Neural progenitor cell (in vitro differentiated cells): ENCODE results near the gene DLX1. TPM values are rescaled to one million over a fixed set of nuclear protein-coding genes. Genes with fewer than 3 reads are reported as not detected.

Experiments
- DNase-seq: peaks from one replicate; pipeline ENCODE4 v3.0.0-alpha.2; 2016; ENCODE audit warnings: low spot score
- H2AFZ ChIP-seq: fragments of 200-600 bp; sonication (generic); replicated peaks from 2 replicates; pipeline ENCODE4 v1.6.1; 2016; ENCODE audit warnings: antibody characterized with exemption
- H3F3A ChIP-seq: fragments of 200-600 bp; sonication (generic); 2 replicates; pipeline ENCODE4 v1.6.1; 2016; ENCODE audit warnings: antibody characterized with exemption, low read depth
- H3K27ac ChIP-seq: fragments of 200-600 bp; sonication (generic); 2 replicates; pipeline ENCODE4 v1.5.1; 2016; ENCODE audit warnings: mild to moderate bottlenecking
- H3K27me3 ChIP-seq: fragments of 200-600 bp; sonication (generic); 2 replicates; pipeline ENCODE4 v1.6.1; 2016; ENCODE audit warnings: mild to moderate bottlenecking, moderate library complexity
- H3K36me3 ChIP-seq: fragments of 200-600 bp; sonication (generic); 2 replicates; pipeline ENCODE4 v1.5.1; 2016
- H3K4me1 ChIP-seq: fragments of 200-600 bp; sonication (generic); 2 replicates; pipeline ENCODE4 v1.6.1; 2016; ENCODE audit warnings: mixed run types
- H3K4me2 ChIP-seq: fragments of 200-600 bp; sonication (generic); 2 replicates; pipeline ENCODE4 v1.6.1; 2016
- H3K4me3 ChIP-seq: fragments of 200-600 bp; sonication (generic); 2 replicates; pipeline ENCODE4 v1.5.1; 2016
- H3K79me2 ChIP-seq: fragments of 200-600 bp; sonication (generic); 2 replicates; pipeline ENCODE4 v1.6.1; 2016; ENCODE audit warnings: low read depth
- H3K9ac ChIP-seq: fragments of 200-600 bp; sonication (generic); 2 replicates; pipeline ENCODE4 v1.6.1; 2016
- H3K9me3 ChIP-seq: fragments of 200-600 bp; sonication (generic); 2 replicates; pipeline ENCODE4 v1.5.1; 2016; ENCODE audit warnings: low read depth
- H4K20me1 ChIP-seq: fragments of 200-600 bp; sonication (generic); 2 replicates; pipeline ENCODE4 v1.6.1; 2016; ENCODE audit warnings: low read depth
- H3K27ac Mint-ChIP-seq: 3 replicates; pipeline ENCODE4 v1.8.0; 2021; ENCODE audit warnings: mixed read lengths
- H3K27me3 Mint-ChIP-seq: 2 replicates; pipeline ENCODE4 v1.8.0; 2022; ENCODE audit warnings: low read depth, mild to moderate bottlenecking, inconsistent platforms, moderate library complexity, mixed read lengths; ENCODE audit not compliant: insufficient read depth
- H3K36me3 Mint-ChIP-seq: 3 replicates; pipeline ENCODE4 v1.8.0; 2021; ENCODE audit warnings: mixed read lengths
- H3K4me1 Mint-ChIP-seq: 3 replicates; pipeline ENCODE4 v1.8.0; 2021; ENCODE audit warnings: mixed read lengths
- H3K4me3 Mint-ChIP-seq: 3 replicates; pipeline ENCODE4 v1.8.0; 2021; ENCODE audit warnings: mild to moderate bottlenecking, moderate library complexity, mixed read lengths
- H3K9me3 Mint-ChIP-seq: 3 replicates; pipeline ENCODE4 v1.8.0; 2020; ENCODE audit warnings: mixed read lengths
- EZH2 ChIP-seq: fragments of 200-600 bp; sonication (generic); IDR thresholded peaks from 2 replicates; pipeline ENCODE4 v1.6.1; 2017; ENCODE audit warnings: antibody characterized with exemption, mild to moderate bottlenecking, moderate library complexity
- EZH2phosphoT487 ChIP-seq: fragments of 200-600 bp; sonication (generic); IDR thresholded peaks from 2 replicates; pipeline ENCODE4 v1.6.1; 2017; ENCODE audit warnings: antibody characterized with exemption
- total RNA-seq: library from RNA; depleted of rRNA; stranded (reverse); fragments of >200 nt; gene quantifications from 2 replicates; pipeline ENCODE4 v1.2.3, GENCODE V29; 2015; ENCODE audit warnings: low replicate concordance
- TF ChIP-seq, protein P1 (sequence below): fragments of 200-600 bp; sonication (generic); IDR thresholded peaks from 2 replicates; pipeline ENCODE4 v1.5.1; 2017; ENCODE audit warnings: antibody characterized with exemption, mild to moderate bottlenecking

Gene DLX1
- total RNA-seq, 1 donor from 2014 or later: not detected

DNA sequence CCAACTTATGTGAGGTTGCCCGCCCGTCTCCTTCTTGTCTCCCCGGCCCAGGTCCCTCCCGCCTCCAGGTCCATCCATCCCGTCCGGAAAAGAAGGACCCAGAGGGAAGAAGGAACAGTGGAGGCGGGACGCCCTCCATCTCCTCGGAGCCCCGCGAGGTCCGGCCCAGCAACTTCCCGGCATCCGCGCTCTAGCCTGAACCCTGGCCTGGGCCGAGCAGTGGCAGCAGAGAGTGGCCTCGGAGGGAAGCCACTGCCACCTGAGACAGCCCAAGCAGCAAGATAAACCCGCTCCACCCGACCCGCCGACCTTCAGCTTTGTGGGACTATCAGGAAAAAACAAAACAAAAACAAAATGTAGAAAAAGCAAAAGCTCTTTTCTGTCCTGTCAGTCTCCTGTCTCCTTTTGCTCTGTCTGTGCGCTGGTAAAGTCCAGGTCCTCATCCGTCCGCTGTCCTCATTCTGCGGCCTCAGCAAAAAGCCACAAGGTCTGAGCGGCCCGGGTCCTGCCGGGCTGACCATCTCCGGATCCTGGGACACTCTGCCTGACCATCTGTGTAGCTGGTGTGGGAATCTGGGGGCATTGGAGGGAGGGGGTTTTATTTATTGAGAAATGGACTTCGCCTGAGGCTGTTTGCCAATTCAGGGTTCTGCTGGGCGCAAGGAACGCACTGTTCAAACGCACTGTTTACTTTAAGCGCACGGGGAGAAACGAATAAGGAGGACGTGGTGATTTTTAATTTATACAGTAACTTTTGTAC, 3.1 kb downstream of the DLX1 start:
- Mint-ChIP-seq H3K27me3 (peaks cover 96% of the 10 kb centered on the region), H3K9me3 (no peaks in the 10 kb centered on the region), H3K4me1 (peaks cover 44% of the 10 kb centered on the region), H3K27ac (no peak overlapping the region), H3K4me3 (peak overlapping the region; percentile 22), H3K36me3 (no peaks in the 10 kb centered on the region)
- DNase-seq: peak; percentile 67
- Histone ChIP-seq H3K4me2 (peak overlapping the region; percentile 84), H3K36me3 (no peaks in the 10 kb centered on the region), H3K4me3 (no peak overlapping the region), H3K27ac (no peak overlapping the region), H3F3A (peaks cover 72% of the 10 kb centered on the region), H3K4me1 (peaks cover 37% of the 10 kb centered on the region), H3K27me3 (peaks cover 100% of the 10 kb centered on the region), H3K79me2 (no peaks in the 10 kb centered on the region), H4K20me1 (peaks cover 95% of the 10 kb centered on the region), H2AFZ (no peak overlapping the region), H3K9ac (no peak overlapping the region), H3K9me3 (no peaks in the 10 kb centered on the region)
- TF ChIP-seq, protein P1, sequence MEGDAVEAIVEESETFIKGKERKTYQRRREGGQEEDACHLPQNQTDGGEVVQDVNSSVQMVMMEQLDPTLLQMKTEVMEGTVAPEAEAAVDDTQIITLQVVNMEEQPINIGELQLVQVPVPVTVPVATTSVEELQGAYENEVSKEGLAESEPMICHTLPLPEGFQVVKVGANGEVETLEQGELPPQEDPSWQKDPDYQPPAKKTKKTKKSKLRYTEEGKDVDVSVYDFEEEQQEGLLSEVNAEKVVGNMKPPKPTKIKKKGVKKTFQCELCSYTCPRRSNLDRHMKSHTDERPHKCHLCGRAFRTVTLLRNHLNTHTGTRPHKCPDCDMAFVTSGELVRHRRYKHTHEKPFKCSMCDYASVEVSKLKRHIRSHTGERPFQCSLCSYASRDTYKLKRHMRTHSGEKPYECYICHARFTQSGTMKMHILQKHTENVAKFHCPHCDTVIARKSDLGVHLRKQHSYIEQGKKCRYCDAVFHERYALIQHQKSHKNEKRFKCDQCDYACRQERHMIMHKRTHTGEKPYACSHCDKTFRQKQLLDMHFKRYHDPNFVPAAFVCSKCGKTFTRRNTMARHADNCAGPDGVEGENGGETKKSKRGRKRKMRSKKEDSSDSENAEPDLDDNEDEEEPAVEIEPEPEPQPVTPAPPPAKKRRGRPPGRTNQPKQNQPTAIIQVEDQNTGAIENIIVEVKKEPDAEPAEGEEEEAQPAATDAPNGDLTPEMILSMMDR: no peak
- TF ChIP-seq EZH2: peak; percentile 97
- TF ChIP-seq EZH2phosphoT487: peak; percentile 98

DNA sequence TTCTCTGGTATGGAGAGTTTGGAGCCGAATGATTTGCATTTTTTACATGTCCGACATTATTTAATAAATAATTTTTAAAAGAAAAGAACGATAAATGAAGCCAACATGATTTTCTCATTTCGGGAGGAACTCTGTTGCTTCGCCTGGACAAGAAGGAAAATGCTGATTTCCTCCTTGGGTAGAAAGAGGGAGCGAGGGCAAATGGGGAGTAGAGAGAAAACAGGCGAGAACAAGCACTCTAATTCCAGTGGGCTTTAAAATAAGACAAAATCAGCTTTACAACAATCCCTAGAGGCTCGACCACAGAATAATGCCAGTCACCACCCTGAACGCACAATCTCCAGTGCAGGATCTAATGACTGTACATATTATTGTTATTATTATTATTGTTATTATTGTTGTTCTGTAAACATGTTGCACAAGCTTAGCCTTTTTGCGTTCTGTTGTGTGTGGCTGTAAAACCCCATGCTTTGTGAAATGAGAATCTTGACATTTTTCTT, 3.7 kb downstream of the DLX1 start:
- Histone ChIP-seq H3K4me1 (peaks cover 35% of the 10 kb centered on the region), H3K9ac (no peak overlapping the region), H2AFZ (no peak overlapping the region), H3K36me3 (no peaks in the 10 kb centered on the region), H3K4me3 (no peak overlapping the region), H4K20me1 (peaks cover 95% of the 10 kb centered on the region), H3K27ac (no peak overlapping the region), H3K4me2 (no peak overlapping the region), H3K79me2 (no peaks in the 10 kb centered on the region), H3F3A (peaks cover 73% of the 10 kb centered on the region), H3K27me3 (peaks cover 100% of the 10 kb centered on the region), H3K9me3 (no peaks in the 10 kb centered on the region)
- DNase-seq: peak; percentile 4
- H3K36me3 Mint-ChIP-seq: no peaks in the 10 kb centered on the region
- TF ChIP-seq EZH2phosphoT487: no peak
- TF ChIP-seq EZH2: peak; percentile 7
- H3K4me3 Mint-ChIP-seq: no peak overlapping the region
- H3K27me3 Mint-ChIP-seq: peaks cover 96% of the 10 kb centered on the region
- peaks cover 41% of the 10 kb centered on the region for H3K4me1 Mint-ChIP-seq
- H3K27ac Mint-ChIP-seq: no peak overlapping the region
- peaks cover 2% of the 10 kb centered on the region for H3K9me3 Mint-ChIP-seq

- TF ChIP-seq, protein P1: no peak
- TF ChIP-seq EZH2: no peak
- no peak overlapping the region for H2AFZ ChIP-seq
- no peak overlapping the region for H3K9ac ChIP-seq
- H3K27me3 ChIP-seq: peaks cover 100% of the 10 kb centered on the region
- peaks cover 95% of the 10 kb centered on the region for H4K20me1 ChIP-seq
- Mint-ChIP-seq H3K27me3 (peaks cover 95% of the 10 kb centered on the region), H3K9me3 (peaks cover 2% of the 10 kb centered on the region), H3K4me1 (peaks cover 41% of the 10 kb centered on the region), H3K36me3 (no peaks in the 10 kb centered on the region), H3K4me3 (no peak overlapping the region), H3K27ac (no peak overlapping the region)
- H3K4me3 ChIP-seq: no peak overlapping the region
- no peak overlapping the region for H3K27ac ChIP-seq
- no peaks in the 10 kb centered on the region for H3K36me3 ChIP-seq
- H3K79me2 ChIP-seq: no peaks in the 10 kb centered on the region
- no peaks in the 10 kb centered on the region for H3K9me3 ChIP-seq
- H3K4me1 ChIP-seq: peaks cover 33% of the 10 kb centered on the region
- no peak overlapping the region for H3K4me2 ChIP-seq
- DNase-seq: peak; percentile 5
- peaks cover 67% of the 10 kb centered on the region for H3F3A ChIP-seq
These were observed 4.3 kb downstream of the DLX1 start for GRCh38 chr2:172089633-172090032.
